ENCODE measurements around the gene OSTN. TPM values are rescaled to one million over a fixed set of nuclear protein-coding genes. Genes with fewer than 3 reads are reported as not detected.
"Not testable (repeated sequence)": the region's sequence is repeated elsewhere in the genome, so short reads cannot be mapped to it uniquely, and the experiment has no call there.

OSTN gene
- not detected for polyA plus RNA-seq

GRCh38 chr3:191198932-191199331 lies at the start of gene OSTN:
OSTN (plus strand) TSS chr3:191199241; CDS start chr3:191212533, 13,292 bp downstream.
- H3K36me3 Mint-ChIP-seq: no peaks in the 10 kb centered on the region
- peaks cover 0 to 4% (median 0%) of the 10 kb centered on the region in 3 donors for H3K27me3 Mint-ChIP-seq (ENCODE audit: low read depth in 3 of 3)
- peaks cover 0 to 6% (median 4%) of the 10 kb centered on the region in 6 donors for H3K9me3 Mint-ChIP-seq
- H3K4me3 Mint-ChIP-seq: no peak within 1 kb of the TSS
- no peak within 1 kb of the TSS for H3K27ac Mint-ChIP-seq
- no peak for DNase-seq
- H3K4me1 Mint-ChIP-seq: no peaks in the 10 kb centered on the region

GRCh38 chr3:191151653-191152052 lies 47.4 kb upstream of the OSTN start:
- Mint-ChIP-seq H3K27ac (no peak overlapping the region), H3K27me3 (ENCODE audit: low read depth in 3 of 3) (peaks cover 0 to 2% (median 0%) of the 10 kb centered on the region in 3 donors), H3K4me1 (no peaks in the 10 kb centered on the region), H3K9me3 (peaks cover 7 to 59% (median 32%) of the 10 kb centered on the region in 6 donors), H3K36me3 (peaks cover 0 to 9% (median 0%) of the 10 kb centered on the region in 3 donors), H3K4me3 (no peak overlapping the region)
- DNase-seq: no peak

- DNase-seq: no peak
- no peaks in the 10 kb centered on the region for H3K27me3 Mint-ChIP-seq (ENCODE audit: low read depth in 3 of 3)
- H3K9me3 Mint-ChIP-seq: peaks cover 4 to 39% (median 24%) of the 10 kb centered on the region in 6 donors
- H3K4me3 Mint-ChIP-seq: no peak overlapping the region
- peaks cover 0 to 9% (median 0%) of the 10 kb centered on the region in 3 donors for H3K36me3 Mint-ChIP-seq
- no peaks in the 10 kb centered on the region for H3K4me1 Mint-ChIP-seq
- no peak overlapping the region for H3K27ac Mint-ChIP-seq
These were observed 44.2 kb upstream of the OSTN start for GRCh38 chr3:191154827-191155226.

- no peaks in the 10 kb centered on the region for H3K4me1 Mint-ChIP-seq
- H3K9me3 Mint-ChIP-seq: peaks cover 9 to 42% (median 22%) of the 10 kb centered on the region in 6 donors
- no peak overlapping the region for H3K4me3 Mint-ChIP-seq
- DNase-seq: no peak
- H3K27me3 Mint-ChIP-seq (ENCODE audit: low read depth in 3 of 3): no peaks in the 10 kb centered on the region
- H3K36me3 Mint-ChIP-seq: peaks cover 0 to 9% (median 0%) of the 10 kb centered on the region in 3 donors
- no peak overlapping the region for H3K27ac Mint-ChIP-seq
These were observed 40.8 kb upstream of the OSTN start for GRCh38 chr3:191158247-191158646.

- Mint-ChIP-seq H3K4me3 (no peak overlapping the region), H3K36me3 (peaks cover 0 to 9% (median 0%) of the 10 kb centered on the region in 3 donors), H3K27ac (no peak overlapping the region), H3K4me1 (no peaks in the 10 kb centered on the region), H3K27me3 (ENCODE audit: low read depth in 3 of 3) (no peaks in the 10 kb centered on the region), H3K9me3 (peaks cover 9 to 37% (median 21%) of the 10 kb centered on the region in 6 donors)
- no peak for DNase-seq
These were observed 40.2 kb upstream of the OSTN start for GRCh38 chr3:191158815-191159214.

- peaks cover 0 to 6% (median 2%) of the 10 kb centered on the region in 6 donors for H3K9me3 Mint-ChIP-seq
- no peak overlapping the region for H3K27ac Mint-ChIP-seq
- H3K4me3 Mint-ChIP-seq: no peak overlapping the region
- no peak for DNase-seq
- H3K4me1 Mint-ChIP-seq: no peaks in the 10 kb centered on the region
- H3K36me3 Mint-ChIP-seq: no peaks in the 10 kb centered on the region
- no peaks in the 10 kb centered on the region for H3K27me3 Mint-ChIP-seq (ENCODE audit: low read depth in 3 of 3)
These were observed 33.2 kb upstream of the OSTN start for GRCh38 chr3:191165802-191166201.

GRCh38 chr3:191166368-191166767 lies 32.7 kb upstream of the OSTN start:
- Mint-ChIP-seq H3K36me3 (no peaks in the 10 kb centered on the region), H3K9me3 (peaks cover 0 to 6% (median 2%) of the 10 kb centered on the region in 6 donors), H3K27ac (no peak overlapping the region), H3K27me3 (ENCODE audit: low read depth in 3 of 3) (no peaks in the 10 kb centered on the region), H3K4me3 (no peak overlapping the region), H3K4me1 (no peaks in the 10 kb centered on the region)
- DNase-seq: no peak

GRCh38 chr3:191169566-191169965 lies 29.5 kb upstream of the OSTN start:
- no peaks in the 10 kb centered on the region for H3K36me3 Mint-ChIP-seq
- DNase-seq: no peak
- peaks cover 0 to 5% (median 1%) of the 10 kb centered on the region in 6 donors for H3K9me3 Mint-ChIP-seq
- no peak overlapping the region for H3K27ac Mint-ChIP-seq
- no peaks in the 10 kb centered on the region for H3K27me3 Mint-ChIP-seq (ENCODE audit: low read depth in 3 of 3)
- no peak overlapping the region for H3K4me3 Mint-ChIP-seq
- no peaks in the 10 kb centered on the region for H3K4me1 Mint-ChIP-seq

GRCh38 chr3:191170097-191170496 lies 28.9 kb upstream of the OSTN start:
- Mint-ChIP-seq H3K27ac (no peak overlapping the region), H3K4me1 (no peaks in the 10 kb centered on the region)
- no peak for DNase-seq

GRCh38 chr3:191175102-191175501 lies 23.9 kb upstream of the OSTN start:
- no peak for DNase-seq
- peaks cover 0 to 2% (median 0%) of the 10 kb centered on the region in 3 donors for H3K27me3 Mint-ChIP-seq (ENCODE audit: low read depth in 3 of 3)
- no peaks in the 10 kb centered on the region for H3K4me1 Mint-ChIP-seq
- H3K36me3 Mint-ChIP-seq: no peaks in the 10 kb centered on the region
- no peak overlapping the region for H3K4me3 Mint-ChIP-seq
- peaks cover 0 to 10% (median 6%) of the 10 kb centered on the region in 6 donors for H3K9me3 Mint-ChIP-seq
- no peak overlapping the region for H3K27ac Mint-ChIP-seq

More at GRCh38 chr3:191170097-191170496, 28.9 kb upstream of the OSTN start:
- Mint-ChIP-seq H3K27me3 (ENCODE audit: low read depth in 3 of 3) (no peaks in the 10 kb centered on the region), H3K36me3 (no peaks in the 10 kb centered on the region), H3K9me3 (peaks cover 0 to 5% (median 1%) of the 10 kb centered on the region in 6 donors), H3K4me3 (no peak overlapping the region)

- Mint-ChIP-seq H3K36me3 (no peaks in the 10 kb centered on the region), H3K4me3 (no peak overlapping the region), H3K27ac (no peak overlapping the region), H3K27me3 (ENCODE audit: low read depth in 3 of 3) (peaks cover 0 to 2% (median 0%) of the 10 kb centered on the region in 3 donors), H3K9me3 (peaks cover 0 to 10% (median 5%) of the 10 kb centered on the region in 6 donors), H3K4me1 (no peaks in the 10 kb centered on the region)
- no peak for DNase-seq
These were observed 22.8 kb upstream of the OSTN start for GRCh38 chr3:191176038-191176785.

GRCh38 chr3:191185382-191185781 lies 13.7 kb upstream of the OSTN start:
- H3K27ac Mint-ChIP-seq; H3K4me1 Mint-ChIP-seq; H3K27me3 Mint-ChIP-seq (ENCODE audit: low read depth in 3 of 3); DNase-seq; H3K4me3 Mint-ChIP-seq; H3K36me3 Mint-ChIP-seq: not testable (repeated sequence)
- peaks cover 2 to 24% (median 9%) of the 10 kb centered on the region in 6 donors for H3K9me3 Mint-ChIP-seq

GRCh38 chr3:191188246-191188645 lies 10.8 kb upstream of the OSTN start:
- not testable (repeated sequence) for DNase-seq; H3K27me3 Mint-ChIP-seq (ENCODE audit: low read depth in 3 of 3); H3K27ac Mint-ChIP-seq; H3K4me3 Mint-ChIP-seq; H3K36me3 Mint-ChIP-seq; H3K4me1 Mint-ChIP-seq
- H3K9me3 Mint-ChIP-seq: peaks cover 5 to 35% (median 13%) of the 10 kb centered on the region in 6 donors

- not testable (repeated sequence) for H3K27ac Mint-ChIP-seq, H3K4me3 Mint-ChIP-seq
These were observed 6.8 kb upstream of the OSTN start for GRCh38 chr3:191192270-191192669.

More at GRCh38 chr3:191192270-191192669, 6.8 kb upstream of the OSTN start:
- peaks cover 0 to 20% (median 8%) of the 10 kb centered on the region in 6 donors for H3K9me3 Mint-ChIP-seq
- H3K36me3 Mint-ChIP-seq; DNase-seq; H3K27me3 Mint-ChIP-seq (ENCODE audit: low read depth in 3 of 3); H3K4me1 Mint-ChIP-seq: not testable (repeated sequence)

All from immature natural killer cell (primary cell).